Measurements from ENCODE around the gene SLC9C1. TPM values are rescaled to one million over a fixed set of nuclear protein-coding genes. Genes with fewer than 3 reads are reported as not detected.

SLC9C1 gene
- total RNA-seq, 1 donor from 2014 or later = not detected

DNA sequence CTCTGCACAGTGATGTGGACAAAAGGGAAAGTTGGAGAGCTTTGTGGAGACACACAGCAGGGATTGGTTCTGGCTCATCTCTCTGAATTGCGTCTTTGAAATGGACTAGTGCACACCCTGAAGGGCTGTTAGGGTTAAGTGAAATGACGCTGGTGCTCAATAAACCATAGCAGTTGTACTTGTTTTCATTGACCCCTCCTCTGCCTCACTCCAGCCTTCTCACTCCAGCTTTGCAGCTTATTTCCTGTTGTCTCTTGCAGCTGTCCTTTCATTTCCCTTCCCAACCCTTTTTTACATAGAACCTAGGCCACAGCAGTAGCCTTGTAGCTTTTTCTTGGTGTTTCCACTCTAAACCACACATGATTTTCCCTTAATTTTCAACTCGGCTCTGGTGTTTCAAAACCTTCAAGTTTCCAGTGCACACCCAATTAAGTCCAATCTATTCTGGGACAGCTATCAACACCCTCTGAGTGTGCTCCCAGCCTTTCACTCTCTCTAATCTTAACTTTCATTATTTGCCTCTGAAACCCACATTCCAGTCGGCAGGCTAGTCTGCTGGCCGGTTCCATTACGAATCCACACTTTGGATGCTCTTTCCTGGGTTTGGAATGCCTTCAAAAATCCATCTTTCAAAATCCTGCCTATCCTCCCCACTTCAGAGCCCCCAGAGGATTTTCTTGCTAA lies 201.4 kb downstream of the SLC9C1 start:
- intact Hi-C loops (cut with DNase I) = no loop called here
- no peak for TF ChIP-seq CTCF (IDR thresholded peaks at IDR 0.05)
- no peaks in the 10 kb centered on the region for H3K36me3 ChIP-seq
- no peak for DNase-seq
- H3K27ac ChIP-seq = no peak overlapping the region
- H3K9me3 ChIP-seq = no peaks in the 10 kb centered on the region
- no peak overlapping the region for H3K4me3 ChIP-seq
- peak in 1 of 2 donors; percentile 28 for ATAC-seq
- H3K27me3 ChIP-seq (ENCODE audit: low read depth) = no peaks in the 10 kb centered on the region
- peaks cover 17% of the 10 kb centered on the region for H3K4me1 ChIP-seq

GRCh38 chr3:112090887-112091586 lies 203.0 kb downstream of the SLC9C1 start:
- Histone ChIP-seq H3K27me3 (ENCODE audit: low read depth) (no peaks in the 10 kb centered on the region), H3K4me3 (no peak overlapping the region), H3K4me1 (peaks cover 17% of the 10 kb centered on the region), H3K9me3 (no peaks in the 10 kb centered on the region), H3K27ac (no peak overlapping the region), H3K36me3 (no peaks in the 10 kb centered on the region)
- intact Hi-C loops (cut with DNase I) = no loop called here
- no peak for TF ChIP-seq CTCF (IDR thresholded peaks at IDR 0.05)
- DNase-seq (no peak), ATAC-seq (peak; percentile 2 to 11)

Small RNA genes lying within 50 kb of the gene (microRNA-seq; reads per million reads assigned to microRNA genes)
- gene MIR567 (ENCODE audit: borderline number of aligned reads) = not detected

Other genes with a start within 250 kb of the SLC9C1 start
- gene C3orf52, start 207.8 kb downstream of the SLC9C1 start, total RNA-seq = 16.4 TPM
- gene GCSAM, start 161.0 kb downstream of the SLC9C1 start, total RNA-seq = 1.5 TPM
- gene CD200, start 38.9 kb upstream of the SLC9C1 start, total RNA-seq = 4.4 TPM
- 0.86 TPM for gene BTLA, start 205.3 kb upstream of the SLC9C1 start, total RNA-seq